ENCODE data around the gene ZBED1. TPM values are rescaled to one million over a fixed set of nuclear protein-coding genes. Genes with fewer than 3 reads are reported as not detected.

The ZBED1 gene
- total RNA-seq, 2 donors from 2014 or later = 40.7 to 42.0 TPM

- Histone ChIP-seq H3K4me3 (no peak overlapping the region), H3K9me3 (no peaks in the 10 kb centered on the region), H3K36me3 (no peaks in the 10 kb centered on the region), H3K27ac (no peak overlapping the region), H3K4me1 (peaks cover 0 to 20% of the 10 kb centered on the region in 2 donors), H3K27me3 (no peaks in the 10 kb centered on the region)
- TF ChIP-seq CTCF (IDR thresholded peaks at IDR 0.05) = no peak
- no peak for DNase-seq (ENCODE audit: low spot score)
These were observed 2.1 kb upstream of the ZBED1 start for GRCh38 chrX:2502668-2503519.

GRCh38 chrX:2502120-2502667 lies 1.4 kb upstream of the ZBED1 start:
- H3K4me3 ChIP-seq = no peak overlapping the region

GRCh38 chrX:2501559-2502102 lies 855 bp upstream of the ZBED1 start:
- Histone ChIP-seq H3K9me3 (no peaks in the 10 kb centered on the region), H3K27ac (peak overlapping the region in 1 of 2 donors; percentile 95), H3K4me3 (no peak overlapping the region), H3K4me1 (peaks cover 0 to 32% of the 10 kb centered on the region in 2 donors), H3K36me3 (no peaks in the 10 kb centered on the region), H3K27me3 (no peaks in the 10 kb centered on the region)
- no peak for TF ChIP-seq CTCF (IDR thresholded peaks at IDR 0.05)
- no peak for DNase-seq (ENCODE audit: low spot score)

More at GRCh38 chrX:2502120-2502667, 1.4 kb upstream of the ZBED1 start:
- Histone ChIP-seq H3K27me3 (no peaks in the 10 kb centered on the region), H3K9me3 (no peaks in the 10 kb centered on the region), H3K27ac (no peak overlapping the region), H3K4me1 (peaks cover 0 to 27% of the 10 kb centered on the region in 2 donors), H3K36me3 (no peaks in the 10 kb centered on the region)
- no peak for TF ChIP-seq CTCF (IDR thresholded peaks at IDR 0.05)
- DNase-seq (ENCODE audit: low spot score) = no peak

GRCh38 chrX:2500091-2500802 lies 529 bp downstream of the ZBED1 start:
- peak in 1 of 2 donors; percentile 44 for TF ChIP-seq CTCF (IDR thresholded peaks at IDR 0.05)
- no peaks in the 10 kb centered on the region for H3K27me3 ChIP-seq
- H3K27ac ChIP-seq = peak overlapping the region; percentile 92 to 95
- H3K4me1 ChIP-seq = peaks cover 0 to 32% of the 10 kb centered on the region in 2 donors
- no peaks in the 10 kb centered on the region for H3K9me3 ChIP-seq
- no peak for DNase-seq (ENCODE audit: low spot score)
- no peaks in the 10 kb centered on the region for H3K36me3 ChIP-seq
- peak overlapping the region; percentile 81 to 93 for H3K4me3 ChIP-seq

- H3K36me3 ChIP-seq = no peaks in the 10 kb centered on the region
- TF ChIP-seq CTCF (IDR thresholded peaks at IDR 0.05) = no peak
- no peak for DNase-seq (ENCODE audit: low spot score)
- H3K4me1 ChIP-seq = peaks cover 0 to 32% of the 10 kb centered on the region in 2 donors
- no peaks in the 10 kb centered on the region for H3K27me3 ChIP-seq
- peak overlapping the region; percentile 92 to 95 for H3K27ac ChIP-seq
- H3K4me3 ChIP-seq = peak overlapping the region; percentile 81 to 93
- no peaks in the 10 kb centered on the region for H3K9me3 ChIP-seq
These were observed 1.3 kb downstream of the ZBED1 start for GRCh38 chrX:2499507-2499906.
